Non-pigmented ciliary epithelial cell (primary cell): ENCODE results near the gene OCSTAMP.

ENCODE experiments used
- DNase-seq: peaks from one replicate; pipeline ENCODE4 v3.0.0-alpha.2; 2010; ENCODE audit warnings: low read depth

The OCSTAMP gene

DNA sequence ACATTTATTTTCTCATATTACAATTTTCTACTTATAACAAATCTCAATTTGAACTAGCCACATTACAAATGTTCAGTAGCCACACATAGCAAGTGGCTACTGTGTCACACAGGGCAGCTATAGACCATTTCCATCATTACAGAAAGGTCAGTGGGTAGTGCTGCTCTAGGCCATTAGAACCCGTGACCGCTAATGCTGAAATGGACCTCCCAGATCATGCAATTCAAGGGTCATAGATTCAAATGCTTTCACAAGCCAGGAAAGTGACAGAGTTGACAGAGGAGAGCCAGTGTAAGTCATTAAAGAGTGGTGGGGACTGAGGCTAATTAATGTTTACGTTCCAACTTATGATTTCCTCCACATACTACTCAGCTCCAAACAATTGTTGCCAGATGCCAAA lies 3.5 kb upstream of the OCSTAMP start:
- no peak for DNase-seq

DNA sequence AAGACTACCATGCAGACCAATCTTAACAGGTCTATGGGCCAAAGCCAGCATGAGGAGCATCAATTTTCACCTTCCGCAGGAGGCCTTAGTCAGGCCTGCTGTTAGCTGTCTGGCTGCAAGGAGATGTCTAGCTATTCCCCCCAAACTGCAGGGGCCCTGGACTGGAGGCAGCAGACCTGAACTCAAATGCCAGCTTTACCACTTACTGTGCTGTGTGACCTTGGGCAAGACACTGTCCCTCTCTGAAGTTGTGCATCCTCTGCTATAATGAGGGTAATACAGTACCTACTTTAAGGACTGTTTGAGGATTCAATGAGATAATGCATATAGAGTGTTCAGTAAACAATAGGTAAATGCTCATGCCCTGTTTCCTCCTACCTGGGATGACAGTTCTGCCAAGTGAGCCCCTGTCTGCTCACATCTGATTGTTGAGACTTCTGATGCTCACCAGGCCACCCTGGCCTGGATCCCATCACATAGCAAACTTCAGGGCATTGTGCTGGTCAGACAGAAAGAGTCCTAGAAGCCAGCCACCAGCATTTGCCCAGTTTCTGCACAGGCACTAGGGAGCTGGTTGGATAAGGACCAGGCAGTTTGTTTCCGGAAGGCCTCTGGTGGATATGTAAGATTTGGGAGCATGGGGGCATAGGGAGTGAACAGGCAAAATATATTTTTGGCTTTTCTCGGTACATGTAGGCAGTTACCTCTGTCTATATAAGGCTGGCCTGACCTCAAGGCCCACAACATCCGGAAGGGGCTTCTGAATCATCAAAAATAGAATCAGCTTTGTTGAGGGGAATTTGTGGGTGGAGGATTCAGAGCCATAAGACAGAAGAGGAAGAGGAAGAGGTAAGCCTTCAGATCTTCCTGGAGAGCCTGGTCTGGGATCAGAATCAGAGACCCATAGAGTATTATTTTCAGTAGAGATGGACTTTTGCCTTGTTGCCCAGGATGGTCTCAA lies 2.3 kb upstream of the OCSTAMP start:
- no peak for DNase-seq

DNA sequence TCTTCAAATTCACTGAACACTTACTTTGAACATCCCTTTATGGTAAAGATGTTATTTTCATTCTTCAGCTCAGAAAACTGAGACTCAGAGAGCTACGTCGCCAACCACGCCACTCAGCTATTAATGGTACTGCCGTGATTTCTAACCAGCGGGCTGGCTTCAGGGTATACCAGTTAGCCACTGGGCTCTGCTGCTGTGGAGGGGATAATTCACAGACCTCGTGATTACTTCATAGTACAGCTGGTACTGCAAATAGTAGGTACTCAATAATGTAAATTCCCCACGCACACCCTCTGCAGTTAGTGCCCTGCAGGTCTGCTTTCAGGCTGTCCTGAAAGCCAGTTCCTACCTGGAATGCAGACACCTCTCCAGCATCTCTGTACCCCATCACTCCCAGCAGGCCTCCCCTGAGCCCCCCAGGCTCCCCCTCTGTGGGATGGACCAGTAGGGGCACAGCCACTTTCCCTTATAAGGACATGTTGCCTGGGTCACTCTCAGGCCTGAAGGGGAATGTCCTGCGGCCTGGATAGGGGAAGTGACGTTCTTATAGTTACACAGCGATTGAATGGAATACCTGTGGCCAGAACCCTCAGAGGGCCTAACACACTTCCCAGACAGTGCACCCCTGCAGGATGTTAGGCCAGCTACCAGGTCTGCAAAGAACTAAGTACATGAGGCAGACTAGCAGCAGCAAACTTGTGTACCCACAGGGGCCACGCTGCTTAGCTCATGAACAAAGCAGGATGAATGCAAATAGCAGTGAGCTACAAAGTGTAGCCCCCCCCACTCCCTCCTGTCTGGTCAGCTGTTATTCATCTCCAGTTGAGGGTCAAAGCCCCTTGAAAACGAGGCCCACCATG lies 1.3 kb upstream of the OCSTAMP start:
- no peak for DNase-seq

DNA sequence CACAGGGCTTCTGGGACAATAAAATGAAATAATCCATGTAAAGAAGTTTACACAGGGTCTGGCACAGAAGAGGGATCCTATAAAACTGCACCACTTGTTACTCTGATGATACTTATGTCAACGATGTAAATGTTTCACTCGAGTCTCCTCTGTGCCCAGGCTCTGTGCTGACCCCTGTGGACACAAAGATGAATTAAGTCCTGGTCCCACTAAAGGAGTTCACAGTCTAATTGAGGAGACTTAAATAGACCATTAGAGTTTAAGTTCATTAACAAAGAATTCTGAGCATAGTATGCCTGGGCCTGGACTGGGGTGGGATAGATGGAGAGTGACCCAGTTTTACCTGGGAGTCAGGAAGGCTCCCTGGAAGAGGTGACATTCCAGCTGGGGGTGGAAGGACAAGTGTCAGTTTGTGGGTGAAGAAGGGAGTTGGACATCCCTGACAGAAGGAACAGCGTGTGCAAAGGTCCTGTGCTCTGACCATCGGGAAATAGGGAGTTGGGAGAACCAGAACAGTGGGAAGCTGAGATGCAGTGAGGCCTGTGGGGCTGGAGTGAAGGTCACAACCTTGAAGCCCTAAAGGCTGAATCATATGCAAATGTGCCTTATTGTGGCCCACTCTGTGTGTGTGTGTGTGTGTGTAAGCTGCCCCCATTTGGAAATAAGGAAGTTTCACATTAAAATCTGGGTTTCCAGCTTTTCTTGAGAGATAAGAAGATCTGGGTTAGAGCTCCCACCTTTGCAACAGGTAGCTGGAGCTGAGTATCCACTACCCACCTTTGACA lies 1.1 kb downstream of the OCSTAMP start:
- DNase-seq, result no peak

DNA sequence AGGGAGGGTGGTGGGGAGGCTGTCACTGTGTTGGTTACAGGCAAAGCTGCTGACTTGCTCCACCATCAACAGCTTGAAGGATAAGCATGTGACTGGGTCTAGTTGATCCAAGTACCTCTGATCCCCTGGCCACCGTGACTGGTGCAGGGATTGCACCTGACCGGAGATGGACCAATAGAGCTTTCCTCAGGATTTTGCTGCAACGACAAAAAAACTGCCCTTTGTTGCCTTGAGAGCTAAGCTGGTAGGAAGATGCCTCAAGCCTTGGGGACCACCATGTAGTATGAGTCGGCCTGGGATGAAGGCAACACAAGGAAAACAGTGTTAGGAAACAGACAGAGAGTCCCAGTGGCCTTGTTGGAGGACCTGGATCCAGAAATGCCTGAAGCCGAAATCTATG lies 1.8 kb downstream of the OCSTAMP start:
- DNase-seq, result no peak

DNA sequence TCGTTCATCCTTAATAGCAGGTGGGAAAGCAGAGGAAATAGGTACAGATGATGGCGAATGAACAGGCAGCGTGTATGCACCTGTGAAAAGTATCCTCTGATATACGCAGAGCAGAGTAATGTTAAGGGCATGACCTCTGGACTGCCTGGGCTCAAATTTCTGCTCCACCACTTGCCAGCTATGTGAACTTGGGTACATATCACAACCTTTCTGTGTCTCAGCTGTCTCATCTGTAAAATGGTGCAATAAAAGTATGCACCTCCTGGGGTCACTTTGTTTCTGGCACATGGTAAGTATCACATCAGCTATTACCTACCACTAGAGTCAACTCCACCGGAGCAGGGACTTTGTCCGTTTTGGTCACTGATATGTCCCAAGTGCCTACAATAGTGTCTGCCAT lies 2.5 kb downstream of the OCSTAMP start:
- no peak for DNase-seq

DNA sequence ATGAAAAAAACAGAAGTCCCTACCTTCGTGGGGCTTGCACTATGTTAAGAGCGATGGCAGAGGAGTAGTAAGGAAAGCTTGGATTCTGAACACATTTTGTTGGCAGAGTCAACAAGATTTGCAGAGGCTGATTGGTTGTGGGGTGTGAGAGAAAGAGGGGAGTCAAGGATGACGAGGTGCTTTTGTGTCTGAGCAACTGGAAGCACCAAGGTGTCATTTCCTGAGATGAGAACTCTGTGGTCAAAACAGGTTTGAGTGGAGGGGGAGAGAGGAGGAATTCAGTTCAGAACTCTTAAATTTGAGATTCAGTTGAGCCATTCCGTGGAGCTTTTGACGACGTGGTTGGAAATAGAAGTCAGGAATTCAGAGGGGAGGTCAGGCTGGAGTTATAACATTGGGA lies 3.5 kb downstream of the OCSTAMP start:
- DNase-seq, result no peak

DNA sequence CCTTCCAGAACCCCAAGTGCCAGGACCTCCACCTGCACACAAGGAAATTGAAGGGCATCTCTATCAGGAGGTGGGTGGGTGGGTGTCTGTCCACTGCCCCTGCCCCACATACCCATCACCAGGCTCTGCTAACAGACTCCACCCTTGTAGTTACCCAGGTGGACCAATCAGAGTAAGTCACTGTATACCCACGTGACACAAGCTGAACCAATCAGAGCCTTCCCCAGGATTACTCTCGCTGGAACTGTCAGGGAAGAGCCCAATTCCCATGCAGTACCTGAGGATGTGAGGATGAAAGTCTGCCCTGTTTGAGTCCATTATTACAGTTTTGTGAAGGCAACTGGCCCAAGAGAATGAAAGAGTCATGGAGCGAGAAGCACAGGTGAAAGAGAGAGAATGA lies 4.2 kb downstream of the OCSTAMP start:
- DNase-seq, result no peak

DNA sequence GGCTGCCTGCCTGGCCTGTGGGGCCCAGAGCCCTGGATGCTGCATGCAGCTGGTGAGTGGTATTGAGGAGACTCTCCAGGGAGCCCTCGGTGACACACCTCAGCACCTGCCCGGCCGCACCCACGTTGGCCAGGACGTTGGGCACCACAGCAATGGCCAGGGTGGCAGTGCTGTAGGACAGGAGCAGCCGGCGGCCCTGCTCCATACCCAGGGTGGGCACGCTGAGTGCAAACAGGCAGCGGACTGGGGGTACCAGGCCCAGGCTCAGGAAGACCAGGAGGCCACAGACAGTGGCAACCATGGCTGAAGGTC lies 4.7 kb downstream of the OCSTAMP start:
- no peak for DNase-seq

DNA sequence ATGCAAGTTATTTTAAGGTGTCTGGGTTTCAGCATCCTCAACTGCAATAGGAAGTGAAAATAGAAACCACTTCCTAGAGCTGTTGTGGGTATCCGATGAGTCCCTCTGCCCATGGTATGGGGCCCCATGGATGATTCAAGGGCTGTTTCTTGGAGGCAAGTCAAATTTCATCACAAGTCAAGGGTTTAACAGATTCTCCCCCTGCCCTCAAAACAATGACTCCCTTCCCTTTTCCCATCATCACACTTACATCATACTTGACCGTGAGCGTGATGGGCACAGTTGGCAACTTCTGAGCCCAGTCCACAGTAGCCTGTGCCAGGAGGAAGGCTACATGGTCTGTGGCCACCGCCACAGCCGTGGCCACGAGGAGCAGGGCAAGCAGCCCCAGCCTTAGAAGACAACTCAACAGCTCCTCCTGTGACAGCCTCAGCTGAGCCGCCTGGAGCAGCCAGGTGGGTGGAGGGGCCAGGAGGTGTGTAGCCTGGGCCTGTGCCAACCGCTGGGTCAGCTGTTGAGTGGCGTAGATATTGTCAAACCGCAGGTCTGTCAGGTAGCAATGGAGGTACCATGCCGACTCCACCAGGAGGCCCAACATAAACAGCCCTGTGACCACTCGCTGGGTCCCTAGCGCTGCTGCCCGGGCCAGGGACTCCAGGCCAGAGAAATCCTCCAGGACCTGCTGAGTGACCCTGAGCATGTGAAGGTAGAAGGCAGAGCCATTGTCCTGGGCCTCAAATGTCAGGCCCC lies 5.2 kb downstream of the OCSTAMP start:
- no peak for DNase-seq

DNA sequence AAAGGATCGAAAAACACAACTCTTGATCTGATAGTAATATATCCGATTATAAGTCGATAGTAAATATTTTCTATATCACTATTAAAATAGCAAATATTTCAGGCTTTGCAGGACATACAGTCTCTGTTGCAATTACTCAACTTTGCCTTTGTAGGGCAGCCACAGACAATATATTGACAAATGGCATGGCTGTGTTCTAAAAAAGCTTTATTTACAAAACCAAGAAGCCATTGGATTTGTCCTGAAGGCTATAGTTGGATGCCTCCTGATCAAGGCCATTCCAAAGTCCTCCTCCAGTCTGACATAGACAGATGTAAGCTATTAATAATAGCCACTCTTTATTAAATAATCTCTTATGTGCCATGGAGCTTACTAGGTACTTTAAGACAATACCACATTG lies 5.9 kb downstream of the OCSTAMP start:
- DNase-seq, result no peak

DNA sequence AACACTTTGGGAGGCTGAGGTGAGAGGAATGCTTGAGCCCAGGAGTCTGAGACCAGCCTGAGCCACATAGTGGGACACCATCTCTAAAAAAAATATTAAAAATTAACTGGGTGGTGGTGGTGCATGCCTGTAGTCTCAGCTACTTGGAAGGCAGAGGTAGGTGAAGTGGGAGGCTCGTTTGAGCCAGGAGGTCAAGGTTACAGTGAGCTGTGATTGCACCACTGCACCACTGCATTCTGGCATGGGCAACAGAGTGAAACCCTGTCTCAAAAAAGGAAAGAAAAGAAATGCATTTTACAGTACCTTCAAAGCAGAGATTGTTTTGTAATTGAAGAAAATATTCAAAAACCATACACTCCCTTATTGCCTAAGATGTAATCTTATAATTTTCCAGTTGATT lies 6.5 kb downstream of the OCSTAMP start:
- no peak for DNase-seq

DNA sequence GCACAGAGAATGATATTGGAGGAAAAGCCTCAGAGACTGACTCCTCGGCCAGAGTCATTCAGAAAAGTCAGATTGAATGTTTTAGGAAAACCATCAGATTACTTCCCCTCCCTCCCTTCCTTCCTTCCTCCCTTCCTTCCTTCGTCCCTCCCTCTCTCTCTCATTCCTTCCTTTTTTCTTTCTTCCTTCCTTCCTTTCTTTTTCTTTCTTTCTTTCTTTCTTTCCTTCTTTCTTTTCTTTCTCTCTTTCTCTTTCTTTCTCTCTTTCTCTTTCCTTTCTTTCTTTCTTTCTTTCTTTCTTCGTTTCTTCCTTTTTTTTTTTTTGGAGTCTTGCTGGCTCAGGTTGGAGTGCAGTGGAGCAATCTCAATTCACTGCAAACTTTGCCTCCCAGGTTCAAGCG lies 7.4 kb downstream of the OCSTAMP start:
- DNase-seq, result no peak

DNA sequence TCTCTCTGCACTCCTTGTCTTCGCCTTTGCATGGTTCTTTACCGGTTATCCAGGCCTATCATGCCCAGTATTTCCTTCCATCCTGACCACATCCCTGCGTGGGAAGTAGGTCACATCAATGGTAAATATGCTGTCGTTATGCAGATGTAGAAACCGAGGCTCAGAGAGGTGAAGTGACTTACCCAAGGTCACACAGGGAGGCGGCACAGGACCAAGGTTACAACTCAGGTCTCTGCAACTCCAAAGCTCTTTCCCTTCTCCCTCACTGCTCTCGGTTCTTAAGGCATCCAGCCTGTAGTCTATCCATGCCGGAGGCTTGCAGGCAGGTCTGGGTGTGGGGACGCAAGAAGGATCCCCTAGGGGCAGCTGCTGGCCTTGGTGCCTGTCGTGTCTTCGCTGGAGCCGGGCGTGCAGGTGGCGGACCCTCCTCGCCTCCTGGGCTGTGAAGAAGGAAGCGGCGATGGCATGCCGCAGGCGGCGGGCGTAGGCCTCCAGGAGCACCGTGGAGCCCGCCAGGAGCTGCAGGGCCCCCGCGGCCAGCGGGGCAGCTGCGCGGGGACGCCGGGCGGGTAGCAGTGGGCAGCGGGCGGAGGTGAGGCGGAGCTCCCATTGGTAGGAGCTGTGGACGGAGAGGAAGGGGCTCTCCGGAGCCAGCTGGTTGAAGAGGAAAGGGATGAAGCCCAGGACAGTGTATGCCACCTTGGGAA lies 9.1 kb downstream of the OCSTAMP start:
- DNase-seq, result no peak

DNA sequence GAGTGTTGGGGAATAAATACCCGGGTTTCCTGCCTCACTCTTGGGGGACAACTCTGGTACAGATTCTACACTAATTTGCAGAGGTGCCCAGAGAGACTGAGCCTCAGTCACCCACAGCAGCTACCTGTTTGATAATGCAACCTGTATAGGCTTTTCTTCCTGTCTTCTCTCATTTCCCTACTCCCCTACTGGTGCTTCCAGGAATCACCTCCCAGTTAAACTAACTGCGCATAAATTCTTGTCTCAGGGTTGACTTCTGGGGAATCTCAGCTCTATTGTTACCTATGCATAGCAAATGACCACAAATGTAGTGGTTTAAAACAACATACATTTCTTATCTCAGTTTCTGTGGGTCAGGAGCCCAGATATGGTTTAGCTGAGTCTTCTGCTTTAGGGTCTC lies 11.3 kb downstream of the OCSTAMP start:
- DNase-seq, result no peak

DNA sequence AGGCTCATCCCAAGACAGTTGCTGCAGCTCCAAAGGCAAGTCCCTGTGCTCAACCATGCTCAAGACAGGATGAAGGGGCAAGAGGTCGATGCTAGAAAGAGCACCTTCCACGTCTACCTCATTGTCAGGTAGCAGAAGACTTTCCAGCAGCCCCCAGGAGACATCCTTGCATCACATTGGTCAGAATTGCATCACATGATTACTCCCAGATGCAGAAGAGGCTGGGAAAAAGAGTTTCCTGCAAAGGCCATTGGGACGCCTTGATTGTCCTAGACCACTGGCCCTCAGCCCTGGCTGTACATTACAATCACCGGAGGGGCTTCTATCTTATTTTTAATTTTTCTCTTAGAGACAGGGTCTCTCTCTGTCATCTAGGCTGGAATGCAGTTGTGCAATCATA lies 19.8 kb downstream of the OCSTAMP start:
- DNase-seq, result no peak

DNA sequence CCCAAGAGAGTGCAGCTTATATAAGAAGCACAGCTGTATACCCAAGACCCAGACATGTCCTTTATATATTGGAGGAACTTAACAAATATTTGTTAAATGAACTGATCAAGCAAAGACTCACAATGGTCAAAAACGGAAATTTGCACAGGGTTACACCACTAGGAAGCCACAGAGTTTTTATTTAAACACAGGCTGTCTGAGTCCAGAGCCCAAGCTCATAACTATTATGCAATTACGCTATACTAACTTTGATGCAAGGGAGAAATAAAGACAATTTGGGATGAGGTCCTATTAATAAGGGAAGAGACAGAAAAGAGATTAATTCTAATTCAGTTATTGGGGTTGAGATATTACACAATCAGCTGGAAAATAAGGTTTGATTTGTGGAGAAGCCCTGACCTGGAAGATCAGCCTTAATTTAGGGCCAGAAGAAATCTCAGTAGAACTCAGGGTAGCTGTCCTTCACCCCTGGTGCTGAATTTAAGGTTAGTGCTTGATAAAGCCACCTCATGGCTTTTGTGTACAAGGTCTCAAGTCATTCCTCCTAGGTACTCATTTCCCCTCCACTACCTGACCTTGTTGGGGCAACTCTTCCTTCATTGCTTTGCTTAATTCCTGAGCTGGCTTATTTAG lies 26.6 kb downstream of the OCSTAMP start:
- DNase-seq, result no peak

DNA sequence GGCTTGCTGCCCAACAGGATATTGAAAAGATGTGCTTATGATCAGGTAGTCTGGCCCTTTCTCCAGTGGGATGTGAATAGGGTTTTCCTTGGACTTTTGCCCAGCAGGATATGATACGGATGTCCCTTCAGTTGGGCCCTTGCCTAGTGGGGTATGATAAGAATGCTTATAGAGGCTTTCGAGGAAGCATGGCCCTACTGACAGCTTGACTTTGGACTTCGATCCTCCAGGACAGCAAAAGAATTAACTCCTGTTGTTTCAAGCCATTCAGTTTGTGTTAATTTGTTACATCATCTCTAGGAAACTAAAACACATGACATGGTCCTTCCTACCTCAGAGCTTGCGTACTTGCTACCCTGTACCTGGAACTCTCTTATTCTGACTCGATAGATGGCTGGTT lies 27.3 kb downstream of the OCSTAMP start:
- no peak for DNase-seq

DNA sequence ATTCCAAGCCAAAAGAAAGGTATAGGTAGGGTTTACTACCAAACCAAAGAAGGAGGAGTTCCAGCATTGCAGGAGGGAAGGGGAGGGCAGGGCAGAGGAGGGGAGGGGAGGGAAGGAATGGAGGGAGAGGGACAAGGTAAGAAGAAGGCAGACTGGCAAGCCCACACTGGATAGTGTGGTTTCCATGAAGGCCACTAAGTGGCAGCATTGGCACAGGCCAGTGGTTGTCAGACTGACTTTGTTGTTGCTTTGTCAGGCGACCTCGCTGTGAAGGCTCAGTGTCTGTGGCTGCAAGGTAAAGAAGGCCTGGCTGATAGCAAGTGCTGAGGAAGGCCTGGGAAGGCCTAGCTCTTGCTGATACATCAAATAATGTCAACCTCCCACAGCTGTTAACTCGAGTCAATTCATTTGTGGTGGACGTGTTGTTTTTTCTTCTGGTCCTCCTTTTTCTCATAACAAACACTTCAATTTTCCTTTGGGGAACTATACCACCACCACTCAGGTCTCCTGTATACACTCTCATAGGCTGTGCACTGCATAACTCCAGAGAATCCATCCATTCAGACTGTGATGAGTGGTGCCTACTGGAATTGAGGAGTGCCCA lies 29.4 kb downstream of the OCSTAMP start:
- DNase-seq, result peak; percentile 18

DNA sequence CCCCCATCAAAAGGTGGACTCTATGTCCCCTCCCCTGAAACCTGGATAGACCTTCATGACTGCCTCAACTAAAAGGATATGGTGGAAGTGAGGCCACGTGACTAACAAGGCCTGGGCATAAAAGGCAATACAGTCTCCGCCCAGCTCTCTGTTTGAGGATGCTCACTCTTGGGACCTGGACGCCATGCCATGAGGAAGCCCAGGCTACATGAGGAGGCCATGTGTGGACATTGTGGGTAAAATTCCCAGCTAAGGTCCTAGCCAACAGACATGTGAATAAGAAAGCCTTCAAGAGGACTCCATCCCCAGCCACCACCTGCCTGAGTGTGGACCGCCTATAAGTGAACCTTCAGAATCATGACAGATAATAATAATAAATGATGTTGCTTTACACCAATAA lies 29.9 kb downstream of the OCSTAMP start:
- DNase-seq, result no peak
